ENCODE results near the gene REPS1.
"Not testable (repeated sequence)": the region's sequence is repeated elsewhere in the genome, so short reads cannot be mapped to it uniquely, and the experiment has no call there.

REPS1 gene

GRCh38 chr6:138987643-138988468 is at the start of gene REPS1:
Gene REPS1 (minus strand): TSS chr6:138988253. CDS start chr6:138987682, 571 bp downstream.
- DNase-seq (ENCODE audit: low read depth, low spot score), result peak; percentile 98

- DNase-seq (ENCODE audit: low read depth, low spot score), result no peak
Observed at GRCh38 chr6:139037490-139037889, 49.4 kb upstream of the REPS1 start.

DNA sequence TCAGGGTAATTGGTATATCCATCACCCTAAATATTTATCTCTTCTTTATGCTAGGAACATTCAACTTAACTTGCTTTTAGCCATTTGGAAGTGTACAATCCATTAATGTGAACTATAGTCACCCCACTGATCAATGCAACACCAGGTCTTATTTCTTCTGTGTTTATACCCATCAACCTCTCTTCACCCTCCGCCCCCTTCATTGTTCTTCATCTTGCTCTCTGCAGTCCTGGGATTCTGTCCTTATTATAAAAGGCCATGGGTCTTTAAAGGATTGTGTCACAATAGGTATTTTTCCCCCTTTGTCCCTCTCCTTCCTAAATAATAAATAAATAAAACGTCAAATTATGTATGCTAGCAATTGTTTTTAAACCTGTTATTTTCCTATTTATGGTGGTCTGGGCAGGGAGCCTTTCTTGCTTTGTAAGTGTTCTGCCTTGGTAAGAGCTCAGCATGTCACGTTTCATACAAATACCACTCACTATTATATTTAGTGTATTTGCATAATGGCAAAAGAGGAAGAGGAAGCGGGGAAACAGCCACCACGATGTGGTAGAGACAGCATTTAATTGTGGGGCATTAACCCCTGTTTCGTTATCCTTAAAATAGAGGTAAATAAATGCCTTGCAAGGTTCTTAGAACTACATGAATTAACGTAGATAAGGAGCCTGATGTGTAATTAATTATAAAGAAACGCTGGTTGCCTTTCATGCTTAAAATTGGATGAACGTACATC is 42.3 kb upstream of the REPS1 start:
- no peak for DNase-seq (ENCODE audit: low read depth, low spot score)

DNA sequence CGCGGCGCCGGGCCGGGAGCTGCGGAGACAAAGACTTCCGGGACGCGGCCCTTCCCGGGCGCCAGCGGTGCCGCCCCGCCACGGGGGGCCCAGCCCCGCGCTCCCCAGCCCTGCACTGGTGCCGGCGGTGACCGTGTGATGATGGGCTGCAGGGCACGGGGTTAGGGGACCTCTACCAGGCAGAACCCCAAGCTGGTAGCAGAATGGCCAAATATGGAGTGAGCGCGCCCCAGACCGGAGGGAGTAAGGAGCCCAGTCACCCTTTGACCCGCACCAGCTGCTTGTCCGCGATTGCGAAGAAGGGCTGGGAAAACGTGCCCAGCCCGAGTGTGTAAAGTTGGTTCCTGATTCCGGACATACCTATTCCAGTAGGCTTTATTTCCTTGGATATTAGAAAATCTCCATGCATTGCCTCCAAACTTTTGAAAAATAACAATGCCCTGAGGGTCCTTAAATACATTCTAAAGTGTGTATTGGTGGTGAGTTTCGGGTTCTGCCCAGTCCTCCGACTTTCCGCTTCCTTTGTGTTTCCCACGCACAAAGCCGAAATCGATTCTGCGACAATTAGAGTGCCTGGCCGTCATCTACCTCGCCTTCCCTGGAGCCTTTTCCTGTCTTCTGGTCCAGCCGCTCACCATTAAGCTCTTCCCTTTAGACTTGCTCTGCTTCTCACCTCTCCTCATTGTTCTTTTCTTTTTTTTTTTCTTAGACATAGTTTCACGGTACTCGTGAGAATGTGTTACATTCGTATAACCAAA is 41.6 kb upstream of the REPS1 start:
- DNase-seq (ENCODE audit: low read depth, low spot score), result peak; percentile 62

DNA sequence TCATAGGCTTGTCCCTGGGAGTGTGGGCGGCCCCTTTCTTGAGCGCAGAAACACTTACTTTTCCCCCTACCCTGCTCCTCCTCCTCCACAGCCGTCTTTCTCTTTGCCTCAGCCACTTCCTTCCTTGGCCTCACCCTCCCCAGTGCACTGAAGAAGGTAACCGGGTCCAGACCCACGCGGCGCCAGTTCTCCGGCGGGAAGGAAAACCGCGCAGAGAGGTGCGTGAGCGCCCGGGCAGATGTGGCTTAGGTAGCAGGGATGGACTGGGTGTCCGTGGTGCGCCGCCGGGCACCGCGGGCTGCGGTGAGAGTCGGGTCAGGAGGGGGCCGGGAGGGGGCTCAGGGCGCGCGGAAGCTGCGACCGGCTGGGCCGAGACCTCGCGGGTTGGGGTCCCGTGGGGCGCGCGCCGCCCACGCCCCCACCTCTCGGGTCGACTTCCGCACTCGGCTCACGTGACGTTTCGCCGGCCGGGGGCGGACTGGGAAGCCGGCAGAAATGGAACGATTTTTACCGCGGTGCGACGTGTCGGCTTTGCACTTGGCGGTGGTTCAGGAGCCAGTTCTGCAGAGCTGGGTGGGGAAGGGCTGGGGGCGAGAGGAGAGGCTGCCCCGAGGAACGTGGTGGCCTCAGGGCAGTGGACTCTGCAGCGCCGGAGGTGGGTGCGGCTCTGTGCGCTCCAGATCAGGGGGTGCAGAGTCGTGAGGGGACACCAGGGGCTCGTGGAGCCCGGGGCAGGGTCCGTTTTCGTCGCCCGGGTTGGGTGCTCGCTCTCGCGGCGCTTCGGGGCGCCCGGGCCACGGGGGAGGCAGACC is 40.8 kb upstream of the REPS1 start, which contains the start of gene ABRACL:
Gene ABRACL, plus strand, starts transcription at position 88 of the 812 bp plus-strand sequence. CDS start 5,416 bp downstream, outside the sequence.
- DNase-seq (ENCODE audit: low read depth, low spot score), result no peak

DNA sequence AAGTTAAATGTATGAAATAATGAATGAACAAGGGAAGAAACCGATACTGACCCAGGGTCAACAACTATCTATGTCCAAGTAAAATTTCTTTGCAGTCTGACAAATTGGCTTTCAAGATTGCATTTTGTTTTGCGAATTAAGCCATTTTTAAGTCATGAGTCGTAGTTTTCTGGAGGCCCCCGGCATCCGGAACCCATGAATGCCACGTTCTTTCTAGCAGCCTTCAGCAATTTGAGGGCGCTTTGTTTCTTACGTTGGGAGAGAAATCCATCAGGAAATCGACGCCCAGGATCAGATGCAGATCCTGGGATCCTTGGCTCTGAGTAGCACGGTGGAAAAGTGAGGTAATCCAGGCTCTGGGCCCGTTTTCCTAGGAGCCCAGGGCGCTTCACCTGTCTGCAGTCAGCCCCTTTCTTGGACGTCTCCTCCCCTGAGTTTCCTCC is 40.2 kb upstream of the REPS1 start:
- peak; percentile 91 for DNase-seq (ENCODE audit: low read depth, low spot score)

- peak; percentile 70 for DNase-seq (ENCODE audit: low read depth, low spot score)
Observed at GRCh38 chr6:139027620-139028182, 39.6 kb upstream of the REPS1 start.

- not testable (repeated sequence) for DNase-seq (ENCODE audit: low read depth, low spot score)
Observed at GRCh38 chr6:139025416-139025815, 37.4 kb upstream of the REPS1 start.

DNA sequence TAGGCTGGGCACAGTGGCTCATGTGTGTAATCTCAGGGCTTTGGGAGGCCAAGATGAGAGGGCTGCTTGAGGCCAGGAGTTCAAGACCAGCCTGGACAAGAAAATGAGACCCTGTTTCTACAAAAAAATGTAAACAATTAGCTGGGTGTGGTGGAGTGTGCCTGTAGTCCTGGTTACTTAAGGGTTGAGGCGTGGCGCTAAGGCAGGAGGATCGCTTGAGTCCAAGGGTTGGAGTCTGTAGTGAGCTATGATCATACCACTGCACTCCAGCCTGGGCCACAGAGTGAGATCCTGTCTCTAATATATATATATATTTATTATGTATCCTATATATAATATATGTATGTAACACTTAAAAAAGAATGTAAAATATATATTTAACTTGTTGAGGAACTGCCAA is 32.6 kb upstream of the REPS1 start:
- DNase-seq (ENCODE audit: low read depth, low spot score), result no peak

DNA sequence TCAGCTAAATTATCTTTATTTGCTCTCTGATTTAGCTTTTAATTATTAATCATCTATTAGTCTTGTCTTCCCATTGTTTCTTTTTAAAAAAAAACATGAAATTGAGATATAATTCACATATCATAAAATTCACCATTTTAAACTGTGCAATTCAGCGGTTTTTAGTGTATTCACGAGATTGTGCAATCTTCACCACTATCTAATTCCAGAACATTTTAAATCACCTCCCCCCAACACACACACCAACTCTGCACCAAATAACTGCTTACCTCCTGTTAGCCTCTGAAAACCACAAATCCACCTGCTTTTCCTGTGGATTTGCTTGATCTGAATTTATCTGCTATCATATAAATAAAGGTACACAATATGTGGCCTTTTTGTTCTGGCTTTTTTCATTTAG is 31.7 kb upstream of the REPS1 start:
- DNase-seq (ENCODE audit: low read depth, low spot score), result no peak

DNA sequence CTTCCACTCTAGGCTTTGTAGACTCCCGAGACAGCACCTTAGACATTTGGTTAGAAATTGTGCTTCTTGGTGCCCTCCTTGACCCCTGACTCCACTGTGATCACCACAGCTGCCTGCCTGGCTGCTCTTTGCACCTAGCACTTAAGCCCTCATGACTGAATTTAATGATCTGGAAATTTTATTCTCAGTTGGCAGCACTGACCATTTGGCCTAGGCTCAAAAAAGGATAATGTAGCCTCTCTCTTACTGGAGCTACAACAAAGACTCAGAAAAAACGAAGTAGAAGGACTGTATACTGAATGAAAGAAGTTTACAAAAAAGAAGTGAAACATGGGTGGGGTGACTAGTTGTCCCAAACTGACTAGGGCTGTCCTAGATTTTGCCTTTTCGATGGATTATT is 29.2 kb upstream of the REPS1 start:
- DNase-seq (ENCODE audit: low read depth, low spot score), result no peak

DNA sequence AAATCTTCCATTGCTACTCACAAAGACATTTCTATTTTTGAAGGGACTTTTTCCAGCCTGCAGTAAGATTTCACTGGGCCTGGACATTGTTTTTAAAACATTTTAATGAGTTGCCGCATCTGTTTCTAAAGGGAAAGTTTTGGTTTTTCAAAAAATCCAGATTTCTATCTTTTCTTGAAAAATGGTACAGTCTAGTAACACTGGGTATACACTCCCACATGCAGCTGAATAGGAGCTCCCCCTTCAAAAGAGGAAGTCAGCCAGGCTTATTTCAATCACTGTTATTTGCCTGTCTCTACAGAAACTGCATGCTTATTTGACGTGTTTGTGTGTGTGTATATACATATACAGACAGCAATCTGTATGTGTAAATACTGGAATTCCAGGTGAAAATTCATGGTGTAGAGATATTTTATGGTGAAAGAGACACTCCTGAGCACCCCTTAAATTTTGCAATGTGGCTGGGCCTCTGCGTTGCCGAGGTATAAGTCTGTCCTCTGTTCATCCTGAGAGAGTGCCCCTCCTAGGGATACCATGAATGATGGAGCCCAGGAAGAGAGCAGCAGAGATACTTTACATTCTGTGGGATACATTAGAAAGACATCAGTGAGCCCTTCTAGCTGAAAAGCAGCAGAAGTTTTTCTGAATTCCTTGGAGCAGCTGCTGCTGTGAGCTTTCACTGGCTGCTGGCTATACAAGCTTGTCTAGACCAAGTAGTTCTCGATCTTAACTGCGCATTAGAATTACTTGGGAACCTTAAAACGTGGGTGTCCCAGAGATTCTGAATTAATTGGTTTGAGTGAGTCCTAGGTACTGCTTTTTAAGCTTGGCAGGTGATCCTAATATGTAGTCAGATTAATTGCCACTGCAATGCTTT is 28.5 kb upstream of the REPS1 start:
- DNase-seq (ENCODE audit: low read depth, low spot score), result no peak

DNA sequence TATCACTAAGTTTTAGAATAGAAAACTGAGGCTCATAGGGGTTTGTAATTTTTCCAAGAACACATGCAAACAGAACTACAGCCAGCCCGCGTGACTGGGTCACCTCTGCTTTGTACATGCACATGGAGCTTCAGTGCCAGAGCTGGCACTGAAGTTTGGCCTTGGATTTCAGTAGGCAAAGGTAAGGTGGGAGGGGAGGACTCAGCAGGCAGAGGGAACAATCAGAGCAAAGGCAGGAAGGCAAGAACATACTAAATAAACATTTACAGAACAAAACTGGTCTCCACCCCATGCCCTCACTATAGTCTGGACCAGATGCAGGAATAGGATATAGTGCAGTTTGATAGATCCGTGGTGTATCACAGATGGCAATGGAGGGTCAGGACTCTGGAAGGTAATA is 26.9 kb upstream of the REPS1 start:
- no peak for DNase-seq (ENCODE audit: low read depth, low spot score)

DNA sequence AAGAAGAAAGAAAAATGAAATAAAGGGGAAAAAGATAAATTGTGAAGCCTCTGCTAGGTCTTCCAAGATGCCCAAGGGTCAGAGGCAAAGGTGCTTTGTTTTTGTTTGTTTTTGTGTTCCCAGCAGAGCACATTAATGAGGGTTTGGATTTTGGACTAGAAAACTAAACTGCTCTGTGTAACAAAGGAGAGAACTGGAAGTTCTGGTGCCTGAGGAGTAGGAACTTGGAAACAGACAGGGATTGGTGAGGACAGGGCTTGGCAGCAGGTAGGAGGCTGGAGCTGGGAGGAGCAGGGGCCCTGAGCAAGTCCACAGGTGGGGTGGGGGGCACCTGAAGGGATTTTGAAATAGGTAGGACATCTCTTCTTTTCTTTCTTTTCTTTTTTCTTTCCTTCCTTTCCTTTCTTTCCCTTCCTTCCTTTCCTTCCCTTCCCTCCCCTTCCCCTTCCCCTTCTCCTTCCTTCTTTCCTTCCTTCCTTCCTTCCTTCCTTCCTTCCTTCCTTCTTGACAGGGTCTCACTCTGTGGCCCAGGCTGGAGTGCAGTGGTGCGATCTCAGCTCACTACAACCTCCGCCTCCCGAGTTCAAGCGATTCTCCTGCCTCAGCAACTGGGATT is 25.2 kb upstream of the REPS1 start:
- DNase-seq (ENCODE audit: low read depth, low spot score), result no peak

GRCh38 chr6:139011980-139012379 is 23.9 kb upstream of the REPS1 start:
- DNase-seq (ENCODE audit: low read depth, low spot score), result no peak

- peak; percentile 31 for DNase-seq (ENCODE audit: low read depth, low spot score)
Observed at GRCh38 chr6:139010674-139011073, 22.6 kb upstream of the REPS1 start.

DNA sequence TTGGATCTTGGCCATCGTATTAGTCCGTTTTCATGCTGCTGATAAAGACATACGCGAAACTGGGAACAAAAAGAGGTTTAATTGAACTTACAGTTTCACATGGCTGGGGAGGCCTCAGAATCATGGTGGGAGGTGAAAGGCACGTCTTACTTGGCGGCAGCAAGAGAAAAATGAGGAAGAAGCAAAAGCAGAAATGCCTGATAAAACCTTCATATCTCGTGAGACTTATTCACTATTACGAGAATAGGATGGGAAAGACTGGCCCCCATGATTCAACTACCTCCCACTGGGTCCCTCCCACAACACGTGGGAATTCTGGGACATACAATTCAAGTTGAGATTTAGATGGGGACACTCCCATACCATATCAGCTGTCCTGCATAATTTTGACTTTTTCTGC is 20.1 kb upstream of the REPS1 start:
- no peak for DNase-seq (ENCODE audit: low read depth, low spot score)

DNA sequence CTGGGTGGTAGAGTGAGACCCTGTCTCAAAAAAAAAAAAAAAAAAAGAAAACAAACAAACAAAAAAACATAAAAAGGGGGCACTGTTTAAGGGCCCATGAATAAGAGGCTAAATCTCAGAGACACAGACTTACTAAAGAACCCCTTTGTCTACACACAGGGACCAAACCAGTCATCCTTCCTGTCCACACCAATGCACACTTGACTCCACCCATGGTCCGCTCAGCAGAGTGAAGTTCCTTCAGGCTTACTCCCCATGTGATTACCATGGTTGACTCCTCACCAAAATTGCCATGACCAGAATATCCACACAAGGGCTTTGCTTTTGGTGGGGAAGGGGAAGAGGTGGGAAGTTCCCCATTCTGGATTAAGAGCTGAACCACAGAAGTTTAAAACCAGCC is 19.4 kb upstream of the REPS1 start:
- no peak for DNase-seq (ENCODE audit: low read depth, low spot score)

- DNase-seq (ENCODE audit: low read depth, low spot score), result no peak
Observed at GRCh38 chr6:139006477-139006876, 18.4 kb upstream of the REPS1 start.

Data from ELF-1 (cell line).